Endothelial cell of umbilical vein (primary cell): ENCODE results near the gene DIP2C. TPM values are rescaled to one million over a fixed set of nuclear protein-coding genes. Genes with fewer than 3 reads are reported as not detected.

Experiments
- BruUV-seq: library from RNA; stranded (reverse); fragments of 400-500 nt; replicated peaks from 2 replicates; lab custom pipeline; 2021; lab: Mats Ljungman, UMichigan
- CTCF ChIA-PET: fragments of 300-600, 350-600 bp; sonication (Branson Sonifier 250); formaldehyde crosslinking; loops from one replicate; lab custom pipeline; 2021; ENCODE audit warnings: antibody characterized with exemption, inconsistent platforms; lab: Charles Lee
- POLR2A ChIA-PET: fragments of 300-600, 350-600 bp; sonication (Branson Sonifier 250); formaldehyde crosslinking; loops from one replicate; lab custom pipeline; 2021; ENCODE audit warnings: antibody characterized with exemption, inconsistent platforms; lab: Charles Lee
- DNase-seq: peaks from one replicate; pipeline ENCODE4 v3.0.0-alpha.2; 2011; ENCODE audit warnings: low read depth, low spot score
- FAIRE-seq: peaks from 2 replicates; lab custom pipeline; 2011; peaks lifted over from hg19 to GRCh38; lab: Jason Lieb, UNC
- H2AFZ ChIP-seq: 2 replicates; pipeline ENCODE4 v1.6.0; 2012; ENCODE audit warnings: low read depth, low read length, control low read depth, inconsistent platforms
- H3K27ac ChIP-seq: 2 replicates; pipeline ENCODE4 v1.5.1; 2011; ENCODE audit warnings: low read depth, mild to moderate bottlenecking, control low read depth, low read length, moderate library complexity; ENCODE audit not compliant: insufficient read depth
- H3K27me3 ChIP-seq, 2 experiments: 2 replicates each; pipeline versions ENCODE4 v1.6.0 to v1.6.1; 2011; ENCODE audit warnings: low read length in 2 of 2, mixed read lengths in 1 of 2; ENCODE audit not compliant: control insufficient read depth in 2 of 2, insufficient read depth in 2 of 2
- H3K36me3 ChIP-seq, 2 experiments: 2 replicates in 1 of 2; 3 replicates in 1 of 2; pipeline ENCODE4 v1.5.1; 2011; ENCODE audit warnings: low read length in 2 of 2, mild to moderate bottlenecking in 1 of 2, moderate library complexity in 1 of 2; ENCODE audit not compliant: control insufficient read depth in 2 of 2, insufficient read depth in 2 of 2; ENCODE audit errors: extremely low read depth in 1 of 2
- H3K4me1 ChIP-seq: 3 replicates; pipeline ENCODE4 v1.5.1; 2011; ENCODE audit warnings: mild to moderate bottlenecking, low read length; ENCODE audit not compliant: control insufficient read depth, insufficient read depth; ENCODE audit errors: extremely low read depth
- H3K4me2 ChIP-seq: 2 replicates; pipeline ENCODE4 v1.6.1; 2011; ENCODE audit warnings: low read length, control low read depth, mixed read lengths; ENCODE audit not compliant: insufficient read depth
- H3K4me3 ChIP-seq, 3 experiments: fragments of 200-600 bp in 1 of 3; sonication (generic), shearing (Covaris generic) in 1 of 3; replicated peaks in 1 of 3; 2 replicates each; pipeline ENCODE4 v1.5.1; 2011 to 2016; ENCODE audit warnings: control low read depth in 3 of 3, low read length in 3 of 3, mild to moderate bottlenecking in 2 of 3, inconsistent platforms in 1 of 3, low read depth in 1 of 3, moderate library complexity in 1 of 3; ENCODE audit not compliant: insufficient read depth in 1 of 3
- H3K79me2 ChIP-seq: 2 replicates; pipeline ENCODE4 v1.6.0; 2012; ENCODE audit warnings: low read length, inconsistent platforms; ENCODE audit not compliant: control insufficient read depth, insufficient read depth
- H3K9ac ChIP-seq: replicated peaks from 2 replicates; pipeline ENCODE3; 2011; ENCODE audit warnings: low read length, control low read depth; ENCODE audit not compliant: insufficient read depth; ENCODE audit errors: extremely low read depth
- H3K9me1 ChIP-seq: replicated peaks from 3 replicates; pipeline ENCODE4 v1.6.0; 2011; ENCODE audit warnings: mild to moderate bottlenecking, low read length; ENCODE audit not compliant: control insufficient read depth, insufficient read depth; ENCODE audit errors: extremely low read depth
- H3K9me3 ChIP-seq: replicated peaks from 2 replicates; pipeline ENCODE4 v1.5.1; 2012; ENCODE audit warnings: low read length, inconsistent platforms; ENCODE audit not compliant: control insufficient read depth, insufficient read depth
- H4K20me1 ChIP-seq: replicated peaks from 2 replicates; pipeline ENCODE3; 2011; ENCODE audit warnings: mild to moderate bottlenecking, low read length; ENCODE audit not compliant: control insufficient read depth, insufficient read depth; ENCODE audit errors: extremely low read depth
- CTCF ChIP-seq, 2 donors: IDR thresholded peaks; 1 replicate in 1 of 2; 2 replicates in 1 of 2; pipeline ENCODE4 v1.5.1; 2011; ENCODE audit warnings: low read length in 2 of 2, mild to moderate bottlenecking in 2 of 2, moderate library complexity in 2 of 2, control low read depth in 1 of 2, inconsistent platforms in 1 of 2, low read depth in 1 of 2; ENCODE audit not compliant: insufficient read depth in 1 of 2; ENCODE audit errors: extremely low read depth in 1 of 2
- EZH2 ChIP-seq: IDR thresholded peaks from 2 replicates; pipeline ENCODE4 v1.6.1; 2012; ENCODE audit warnings: borderline replicate concordance, low read depth, mild to moderate bottlenecking, moderate library complexity, low read length, inconsistent platforms; ENCODE audit not compliant: severe bottlenecking
- FOS ChIP-seq: IDR thresholded peaks from 2 replicates; pipeline ENCODE4 v1.6.1; 2011; ENCODE audit warnings: mild to moderate bottlenecking, low read length, moderate library complexity, borderline replicate concordance; ENCODE audit not compliant: insufficient read depth
- GATA2 ChIP-seq: IDR thresholded peaks from 2 replicates; pipeline ENCODE4 v1.7.0; 2011; ENCODE audit warnings: low read depth, mild to moderate bottlenecking, moderate library complexity, mixed read lengths, low read length; ENCODE audit not compliant: insufficient read length, insufficient read depth
- JUN ChIP-seq: IDR thresholded peaks from 2 replicates; pipeline ENCODE4 v1.6.1; 2011; ENCODE audit warnings: borderline replicate concordance, low read depth; ENCODE audit not compliant: insufficient read length, insufficient read depth
- MAX ChIP-seq: IDR thresholded peaks from 2 replicates; pipeline ENCODE4 v1.6.1; 2011; ENCODE audit not compliant: insufficient read depth, insufficient read length
- MYC ChIP-seq: IDR thresholded peaks from one replicate; pipeline ENCODE4 v1.6.1; 2011; ENCODE audit warnings: mild to moderate bottlenecking, low read depth, low read length
- POLR2A ChIP-seq: IDR thresholded peaks from 2 replicates; pipeline ENCODE4 v1.6.1; 2012; ENCODE audit warnings: low read depth, mild to moderate bottlenecking, control low read depth, low read length
- POLR2AphosphoS5 ChIP-seq: IDR thresholded peaks from 2 replicates; pipeline ENCODE4 v1.6.1; 2012; ENCODE audit warnings: low read depth, mild to moderate bottlenecking, control low read depth, low read length, moderate library complexity; ENCODE audit not compliant: insufficient read depth
- dilution Hi-C: fragments of 300-500 bp; cut with MboI; formaldehyde crosslinking; loops from one replicate; pipeline ENCODE4 v1.15.0; 2019; ENCODE audit warnings: low sequenced_read_pairs; ENCODE audit not compliant: extremely low pct_ligation_motif_present
- intact Hi-C: fragments of 100-400 bp; cut with micrococcal nuclease; formaldehyde crosslinking; loops from one replicate; pipeline ENCODE4 v1.10.0; 2022
- polyA plus RNA-seq, 4 experiments: library from polyadenylated mRNA; depleted of rRNA in 3 of 4; stranded (reverse) in 3 of 4; unstranded in 1 of 4; fragments of >200 nt; gene quantifications; 2 replicates each; pipeline versions ENCODE4 v1.2.1 to v1.2.3, GENCODE V29; 2011 to 2012; ENCODE audit warnings: missing spikeins in 1 of 4
- total RNA-seq: library from RNA; stranded (reverse); gene quantifications from 2 replicates; pipeline ENCODE4 v1.2.3, GENCODE V29; 2021

Gene DIP2C
- total and polyA plus RNA-seq, 2 donors (not counting 3 experiments of a cell fraction or from before 2014, with no cell fraction given) = 3.6 to 10.7 TPM

- no peak overlapping the region for H3K4me3 ChIP-seq
- no peaks in the 10 kb centered on the region for H3K36me3 ChIP-seq
- no peaks in the 10 kb centered on the region for H3K27me3 ChIP-seq
- FAIRE-seq = no peak
- POLR2A ChIA-PET = no interaction called here
- CTCF ChIA-PET = no interaction called here
- no peaks in the 10 kb centered on the region for H4K20me1 ChIP-seq
- intact Hi-C loops = loop anchor here (10.0 kb wide), 1 partner anchor 187 kb away; no protein-coding TSS in a partner anchor
- H3K27ac ChIP-seq = no peak overlapping the region
- no peaks in the 10 kb centered on the region for H3K9me1 ChIP-seq
- H3K79me2 ChIP-seq = no peaks in the 10 kb centered on the region
- dilution Hi-C loops = no loop called here
- peaks cover 3% of the 10 kb centered on the region for H3K4me1 ChIP-seq
- BruUV-seq = no TSS peak
- H2AFZ ChIP-seq = no peak overlapping the region
- no peak overlapping the region for H3K9ac ChIP-seq
- H3K9me3 ChIP-seq = no peaks in the 10 kb centered on the region
- no peak overlapping the region for H3K4me2 ChIP-seq
- no peak for DNase-seq
- no peak for TF ChIP-seq MAX
- no peak for TF ChIP-seq POLR2A
- TF ChIP-seq CTCF (IDR thresholded peaks at IDR 0.05; ENCODE audit: extremely low read depth in 1 of 2, insufficient read depth in 1 of 2, low read depth in 1 of 2, low read length in 2 of 2) = no peak
- no peak for TF ChIP-seq FOS
- no peak for TF ChIP-seq EZH2
- TF ChIP-seq POLR2AphosphoS5 = no peak
- no peak for TF ChIP-seq GATA2
- TF ChIP-seq JUN = no peak
- no peak for TF ChIP-seq MYC
Measured at GRCh38 chr10:451856-452255, 237.6 kb downstream of the DIP2C start.
